HCT116 (cell line): ENCODE results near the gene TMEM150C. TPM values are rescaled to one million over a fixed set of nuclear protein-coding genes. Genes with fewer than 3 reads are reported as not detected.

Source experiments
- ATAC-seq: fragments of 200-7000 bp; cut with Tn5 transposase; 2 replicates; pipeline ENCODE4 v1.9.1; 2020; ENCODE audit warnings: mild to moderate bottlenecking, moderate library complexity
- BruUV-seq: library from RNA; stranded (reverse); fragments of 400-500 nt; replicated peaks from 2 replicates; lab custom pipeline; 2021; lab: Mats Ljungman, UMichigan
- CTCF ChIA-PET: fragments of 300-600 bp; sonication (Branson Sonifier 250); formaldehyde crosslinking; loops from one replicate; lab custom pipeline; 2021; ENCODE audit warnings: antibody characterized with exemption; lab: Charles Lee
- POLR2A ChIA-PET: fragments of 300-600, 350-600 bp; sonication (Branson Sonifier 250); formaldehyde crosslinking; loops from one replicate; lab custom pipeline; 2021; ENCODE audit warnings: antibody characterized with exemption; lab: Charles Lee
- RAD21 ChIA-PET, 2 experiments: fragments of 300-600 bp; sonication (Branson Sonifier 250); formaldehyde crosslinking; loops; one replicate each; lab custom pipeline; 2023; ENCODE audit warnings: low total read pairs in 2 of 2; ENCODE audit not compliant: uncharacterized antibody in 2 of 2, unreplicated experiment in 2 of 2, low non-redundant PET in 1 of 2; lab: Charles Lee
- DNase-seq: peaks from one replicate; pipeline ENCODE4 v3.0.0-alpha.2; 2010; ENCODE audit warnings: low read depth, low spot score
- H2AFZ ChIP-seq: fragments of 200-600 bp; shearing (Covaris generic), sonication (generic); 2 replicates; pipeline ENCODE4 v1.6.1; 2017; ENCODE audit warnings: low read depth, mixed run types, mixed read lengths, antibody characterized with exemption, low read length; ENCODE audit not compliant: poor library complexity, severe bottlenecking
- H3K27ac ChIP-seq: 2 replicates; pipeline ENCODE4 v1.5.1; 2012; ENCODE audit warnings: low read depth, low read length
- H3K27me3 ChIP-seq: fragments of 200-600 bp; sonication (generic); 2 replicates; pipeline ENCODE4 v1.6.1; 2016; ENCODE audit warnings: mixed run types, low read length, mixed read lengths; ENCODE audit not compliant: insufficient read depth
- H3K36me3 ChIP-seq, 2 experiments: fragments of 200-500 bp in 1 of 2; fragments of 200-600 bp in 1 of 2; sonication (Bioruptor generic) in 1 of 2; sonication (generic) in 1 of 2; 2 replicates each; pipeline versions ENCODE4 v1.5.1 to v1.6.1; 2014 to 2016; ENCODE audit warnings: low read length in 2 of 2, inconsistent platforms in 1 of 2, mixed read lengths in 1 of 2, mixed run types in 1 of 2; ENCODE audit not compliant: insufficient read depth in 2 of 2, control insufficient read depth in 1 of 2
- H3K4me1 ChIP-seq, 2 experiments: fragments of 200-600 bp in 1 of 2; sonication (generic) in 1 of 2; 2 replicates each; pipeline versions ENCODE4 v1.5.1 to v1.6.1; 2012 to 2017; ENCODE audit warnings: low read length in 2 of 2, inconsistent platforms in 1 of 2, mild to moderate bottlenecking in 1 of 2, mixed read lengths in 1 of 2, mixed run types in 1 of 2, moderate library complexity in 1 of 2; ENCODE audit not compliant: insufficient read depth in 2 of 2, control insufficient read depth in 1 of 2
- H3K4me2 ChIP-seq: fragments of 200-600 bp; sonication (generic); 2 replicates; pipeline ENCODE4 v1.6.1; 2017; ENCODE audit warnings: mixed run types, low read length, mixed read lengths
- H3K4me3 ChIP-seq, 2 experiments: fragments of 200-600 bp in 1 of 2; sonication (generic) in 1 of 2; replicated peaks in 1 of 2; 2 replicates each; pipeline ENCODE4 v1.5.1; 2011 to 2016; ENCODE audit warnings: low read length in 2 of 2, control low read depth in 1 of 2, low read depth in 1 of 2, mild to moderate bottlenecking in 1 of 2, mixed read lengths in 1 of 2, mixed run types in 1 of 2
- H3K79me2 ChIP-seq: fragments of 200-600 bp; sonication (generic); 2 replicates; pipeline ENCODE4 v1.6.1; 2017; ENCODE audit warnings: mild to moderate bottlenecking, mixed run types, low read length, moderate library complexity, mixed read lengths; ENCODE audit not compliant: insufficient read depth
- H3K9ac ChIP-seq: fragments of 200-600 bp; sonication (generic); 2 replicates; pipeline ENCODE4 v1.6.1; 2016; ENCODE audit warnings: low read length, mixed read lengths
- H3K9me2 ChIP-seq: fragments of 200-600 bp; sonication (generic), shearing (Covaris generic); 2 replicates; pipeline ENCODE4 v1.6.1; 2017; ENCODE audit warnings: mixed run types, mild to moderate bottlenecking, moderate library complexity; ENCODE audit not compliant: insufficient read depth
- H3K9me3 ChIP-seq, 2 experiments: fragments of 200-500 bp in 1 of 2; fragments of 200-600 bp in 1 of 2; sonication (Bioruptor generic) in 1 of 2; sonication (generic) in 1 of 2; 2 replicates each; pipeline ENCODE4 v1.6.1; 2014 to 2017; ENCODE audit warnings: low read length in 2 of 2, mixed read lengths in 2 of 2, inconsistent platforms in 1 of 2, low read depth in 1 of 2, mild to moderate bottlenecking in 1 of 2, mixed run types in 1 of 2, moderate library complexity in 1 of 2; ENCODE audit not compliant: control insufficient read depth in 1 of 2, insufficient read depth in 1 of 2
- H4K20me1 ChIP-seq: fragments of 200-600 bp; sonication (generic), shearing (Covaris generic); 2 replicates; pipeline ENCODE4 v1.6.1; 2017; ENCODE audit warnings: mixed run types, mild to moderate bottlenecking, moderate library complexity; ENCODE audit not compliant: insufficient read depth
- EGR1 ChIP-seq: IDR thresholded peaks from 2 replicates; pipeline ENCODE4 v1.6.1; 2012; ENCODE audit warnings: low read depth
- ELF1 ChIP-seq: IDR thresholded peaks from 2 replicates; pipeline ENCODE4 v1.6.1; 2012; ENCODE audit warnings: low read depth, borderline replicate concordance
- SP1 ChIP-seq: IDR thresholded peaks from 2 replicates; pipeline ENCODE4 v1.6.1; 2012; ENCODE audit warnings: low read depth
- intact Hi-C: fragments of 100-400 bp; cut with micrococcal nuclease; formaldehyde crosslinking; loops from 2 replicates; pipeline ENCODE4 v1.10.0; 2022
- total RNA-seq: library from RNA; stranded (reverse); gene quantifications from one replicate; pipeline ENCODE4 v1.2.1, GENCODE V29; 2021; ENCODE audit not compliant: unreplicated experiment
- TF ChIP-seq, protein P1 (sequence below): IDR thresholded peaks from 2 replicates; pipeline ENCODE4 v1.6.1; 2012
- TF ChIP-seq, protein P2 (sequence below): IDR thresholded peaks from 2 replicates; pipeline ENCODE4 v1.6.1; 2012
- TF ChIP-seq, protein P3 (sequence below): IDR thresholded peaks from 2 replicates; pipeline ENCODE4 v1.6.1; 2011; ENCODE audit warnings: mild to moderate bottlenecking, low read length, moderate library complexity; ENCODE audit not compliant: insufficient replicate concordance; ENCODE audit errors: extremely low read depth
- TF ChIP-seq, protein P4 (sequence below), 3 experiments: fragments of 200-600 bp in 1 of 3; sonication (generic) in 1 of 3; IDR thresholded peaks in 2 of 3; conservative IDR thresholded peaks in 1 of 3; 2 replicates each; pipeline ENCODE4 v1.5.1; 2012 to 2017; ENCODE audit warnings: low read depth in 2 of 3, low read length in 2 of 3, antibody characterized with exemption in 1 of 3, borderline replicate concordance in 1 of 3, control low read depth in 1 of 3, mild to moderate bottlenecking in 1 of 3, mixed read lengths in 1 of 3, mixed run types in 1 of 3, moderate library complexity in 1 of 3; ENCODE audit not compliant: insufficient read depth in 1 of 3
- TF ChIP-seq, protein P5 (sequence below): IDR thresholded peaks from 2 replicates; pipeline ENCODE4 v1.6.1; 2012; ENCODE audit warnings: low read depth

Gene TMEM150C
- total RNA-seq, 1 experiment from 2014 or later, result 1.2 TPM

DNA sequence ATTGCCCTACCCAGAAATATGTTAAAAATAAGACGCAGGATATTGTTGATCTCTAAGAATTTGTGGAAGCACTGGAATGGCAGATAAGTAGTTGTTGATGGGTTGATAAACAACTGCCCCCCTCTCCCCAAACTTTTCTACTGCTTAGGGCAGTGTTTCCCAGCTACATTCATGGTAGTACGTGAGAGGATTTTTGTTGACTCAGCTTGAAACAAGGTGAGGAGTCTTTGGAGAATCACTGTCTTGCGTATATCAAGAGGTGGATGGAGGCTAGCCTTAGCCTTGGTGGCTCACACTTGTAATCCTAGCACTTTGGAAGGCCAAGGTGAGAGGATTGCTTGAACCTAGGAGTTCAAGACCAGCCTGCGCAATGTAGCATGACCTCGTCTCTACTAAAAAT lies 125.7 kb downstream of the TMEM150C start:
- H3K4me3 ChIP-seq, result no peak overlapping the region
- intact Hi-C loops, result no loop called here
- H3K9me2 ChIP-seq, result no peaks in the 10 kb centered on the region
- ATAC-seq (no peak), DNase-seq (no peak)
- H3K9me3 ChIP-seq, result no peaks in the 10 kb centered on the region
- ChIA-PET POLR2A (no interaction called here), RAD21 (no interaction called here), CTCF (no interaction called here)
- H3K36me3 ChIP-seq, result 0 out of 4 replicates have a peak, but pooled peaks cover 3 to 8% of the 10 kb centered on the region in 2 experiments
- H3K27ac ChIP-seq, result no peak overlapping the region
- peaks cover 7 to 17% of the 10 kb centered on the region in 2 experiments; a peak in 3 of 4 replicates for H3K4me1 ChIP-seq
- H2AFZ ChIP-seq, result no peak overlapping the region
- H3K79me2 ChIP-seq, result peaks cover 100% of the 10 kb centered on the region
- no peak overlapping the region for H3K4me2 ChIP-seq
- no peaks in the 10 kb centered on the region for H3K27me3 ChIP-seq
- no peak overlapping the region for H3K9ac ChIP-seq
- no TSS peak for BruUV-seq
- peaks cover 27% of the 10 kb centered on the region; the same call in 1 of the 2 replicates for H4K20me1 ChIP-seq
- TF ChIP-seq, protein P1, sequence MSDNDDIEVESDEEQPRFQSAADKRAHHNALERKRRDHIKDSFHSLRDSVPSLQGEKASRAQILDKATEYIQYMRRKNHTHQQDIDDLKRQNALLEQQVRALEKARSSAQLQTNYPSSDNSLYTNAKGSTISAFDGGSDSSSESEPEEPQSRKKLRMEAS, result no peak
- TF ChIP-seq SP1, result no peak
- TF ChIP-seq ELF1, result no peak
- TF ChIP-seq, protein P2, sequence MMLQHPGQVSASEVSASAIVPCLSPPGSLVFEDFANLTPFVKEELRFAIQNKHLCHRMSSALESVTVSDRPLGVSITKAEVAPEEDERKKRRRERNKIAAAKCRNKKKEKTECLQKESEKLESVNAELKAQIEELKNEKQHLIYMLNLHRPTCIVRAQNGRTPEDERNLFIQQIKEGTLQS, result no peak
- TF ChIP-seq, protein P3, sequence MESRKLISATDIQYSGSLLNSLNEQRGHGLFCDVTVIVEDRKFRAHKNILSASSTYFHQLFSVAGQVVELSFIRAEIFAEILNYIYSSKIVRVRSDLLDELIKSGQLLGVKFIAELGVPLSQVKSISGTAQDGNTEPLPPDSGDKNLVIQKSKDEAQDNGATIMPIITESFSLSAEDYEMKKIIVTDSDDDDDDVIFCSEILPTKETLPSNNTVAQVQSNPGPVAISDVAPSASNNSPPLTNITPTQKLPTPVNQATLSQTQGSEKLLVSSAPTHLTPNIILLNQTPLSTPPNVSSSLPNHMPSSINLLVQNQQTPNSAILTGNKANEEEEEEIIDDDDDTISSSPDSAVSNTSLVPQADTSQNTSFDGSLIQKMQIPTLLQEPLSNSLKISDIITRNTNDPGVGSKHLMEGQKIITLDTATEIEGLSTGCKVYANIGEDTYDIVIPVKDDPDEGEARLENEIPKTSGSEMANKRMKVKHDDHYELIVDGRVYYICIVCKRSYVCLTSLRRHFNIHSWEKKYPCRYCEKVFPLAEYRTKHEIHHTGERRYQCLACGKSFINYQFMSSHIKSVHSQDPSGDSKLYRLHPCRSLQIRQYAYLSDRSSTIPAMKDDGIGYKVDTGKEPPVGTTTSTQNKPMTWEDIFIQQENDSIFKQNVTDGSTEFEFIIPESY, result no peak
- TF ChIP-seq EGR1, result no peak
- TF ChIP-seq, protein P4, sequence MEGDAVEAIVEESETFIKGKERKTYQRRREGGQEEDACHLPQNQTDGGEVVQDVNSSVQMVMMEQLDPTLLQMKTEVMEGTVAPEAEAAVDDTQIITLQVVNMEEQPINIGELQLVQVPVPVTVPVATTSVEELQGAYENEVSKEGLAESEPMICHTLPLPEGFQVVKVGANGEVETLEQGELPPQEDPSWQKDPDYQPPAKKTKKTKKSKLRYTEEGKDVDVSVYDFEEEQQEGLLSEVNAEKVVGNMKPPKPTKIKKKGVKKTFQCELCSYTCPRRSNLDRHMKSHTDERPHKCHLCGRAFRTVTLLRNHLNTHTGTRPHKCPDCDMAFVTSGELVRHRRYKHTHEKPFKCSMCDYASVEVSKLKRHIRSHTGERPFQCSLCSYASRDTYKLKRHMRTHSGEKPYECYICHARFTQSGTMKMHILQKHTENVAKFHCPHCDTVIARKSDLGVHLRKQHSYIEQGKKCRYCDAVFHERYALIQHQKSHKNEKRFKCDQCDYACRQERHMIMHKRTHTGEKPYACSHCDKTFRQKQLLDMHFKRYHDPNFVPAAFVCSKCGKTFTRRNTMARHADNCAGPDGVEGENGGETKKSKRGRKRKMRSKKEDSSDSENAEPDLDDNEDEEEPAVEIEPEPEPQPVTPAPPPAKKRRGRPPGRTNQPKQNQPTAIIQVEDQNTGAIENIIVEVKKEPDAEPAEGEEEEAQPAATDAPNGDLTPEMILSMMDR (IDR thresholded peaks at IDR 0.05 in 2 of 3, conservative IDR thresholded peaks at IDR 0.05 in 1 of 3; ENCODE audit: borderline replicate concordance in 1 of 3, insufficient read depth in 1 of 3, low read depth in 2 of 3, low read length in 2 of 3), result no peak
- TF ChIP-seq, protein P5, sequence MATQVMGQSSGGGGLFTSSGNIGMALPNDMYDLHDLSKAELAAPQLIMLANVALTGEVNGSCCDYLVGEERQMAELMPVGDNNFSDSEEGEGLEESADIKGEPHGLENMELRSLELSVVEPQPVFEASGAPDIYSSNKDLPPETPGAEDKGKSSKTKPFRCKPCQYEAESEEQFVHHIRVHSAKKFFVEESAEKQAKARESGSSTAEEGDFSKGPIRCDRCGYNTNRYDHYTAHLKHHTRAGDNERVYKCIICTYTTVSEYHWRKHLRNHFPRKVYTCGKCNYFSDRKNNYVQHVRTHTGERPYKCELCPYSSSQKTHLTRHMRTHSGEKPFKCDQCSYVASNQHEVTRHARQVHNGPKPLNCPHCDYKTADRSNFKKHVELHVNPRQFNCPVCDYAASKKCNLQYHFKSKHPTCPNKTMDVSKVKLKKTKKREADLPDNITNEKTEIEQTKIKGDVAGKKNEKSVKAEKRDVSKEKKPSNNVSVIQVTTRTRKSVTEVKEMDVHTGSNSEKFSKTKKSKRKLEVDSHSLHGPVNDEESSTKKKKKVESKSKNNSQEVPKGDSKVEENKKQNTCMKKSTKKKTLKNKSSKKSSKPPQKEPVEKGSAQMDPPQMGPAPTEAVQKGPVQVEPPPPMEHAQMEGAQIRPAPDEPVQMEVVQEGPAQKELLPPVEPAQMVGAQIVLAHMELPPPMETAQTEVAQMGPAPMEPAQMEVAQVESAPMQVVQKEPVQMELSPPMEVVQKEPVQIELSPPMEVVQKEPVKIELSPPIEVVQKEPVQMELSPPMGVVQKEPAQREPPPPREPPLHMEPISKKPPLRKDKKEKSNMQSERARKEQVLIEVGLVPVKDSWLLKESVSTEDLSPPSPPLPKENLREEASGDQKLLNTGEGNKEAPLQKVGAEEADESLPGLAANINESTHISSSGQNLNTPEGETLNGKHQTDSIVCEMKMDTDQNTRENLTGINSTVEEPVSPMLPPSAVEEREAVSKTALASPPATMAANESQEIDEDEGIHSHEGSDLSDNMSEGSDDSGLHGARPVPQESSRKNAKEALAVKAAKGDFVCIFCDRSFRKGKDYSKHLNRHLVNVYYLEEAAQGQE, result no peak
